ENCODE measurements around the gene ADRM1. TPM values are rescaled to one million over a fixed set of nuclear protein-coding genes. Genes with fewer than 3 reads are reported as not detected.

Gene ADRM1
- total RNA-seq, 2 experiments from 2014 or later, result 110 to 115 TPM

GRCh38 chr20:62306414-62307187, 3.8 kb downstream of the ADRM1 start:
- no peak for ATAC-seq
- peaks cover 38% of the 10 kb centered on the region for H3K36me3 Mint-ChIP-seq (ENCODE audit: low read depth)
- CTCF ChIA-PET, result interaction anchor here (1.0 kb wide), 1 partner anchor 76 kb away, joined by 4 read pairs; no protein-coding TSS in a partner anchor
- DNase-seq, result no peak
- peaks cover 22% of the 10 kb centered on the region for H3K4me1 Mint-ChIP-seq (ENCODE audit: low read depth)
- H3K27me3 Mint-ChIP-seq, result no peaks in the 10 kb centered on the region
- H3K27ac Mint-ChIP-seq, result no peak overlapping the region
- no peak for TF ChIP-seq CTCF (IDR thresholded peaks at IDR 0.05)
- POLR2A ChIA-PET, result interaction anchor here (1.1 to 1.4 kb wide), 3 partner anchors 8 to 84 kb away, joined by 3 to 4 read pairs (median 3); no protein-coding TSS in a partner anchor
- no peaks in the 10 kb centered on the region for H3K9me3 Mint-ChIP-seq
- H3K4me3 Mint-ChIP-seq, result no peak overlapping the region
- intact Hi-C loops (cut with micrococcal nuclease), result no loop called here

GRCh38 chr20:62307226-62308101, 4.7 kb downstream of the ADRM1 start:
- intact Hi-C loops (cut with micrococcal nuclease), result no loop called here
- TF ChIP-seq CTCF (IDR thresholded peaks at IDR 0.05), result no peak
- Mint-ChIP-seq H3K9me3 (no peaks in the 10 kb centered on the region), H3K27ac (no peak overlapping the region), H3K27me3 (no peaks in the 10 kb centered on the region), H3K36me3 (ENCODE audit: low read depth) (peaks cover 38% of the 10 kb centered on the region), H3K4me3 (no peak overlapping the region), H3K4me1 (ENCODE audit: low read depth) (peaks cover 20% of the 10 kb centered on the region)
- ChIA-PET CTCF (no interaction called here), POLR2A (interaction anchor here (1.2 to 1.4 kb wide), 2 partner anchors 7 to 83 kb away, joined by 3 read pairs; no protein-coding TSS in a partner anchor)
- no peak for DNase-seq
- no peak for ATAC-seq

GRCh38 chr20:62308102-62308822, 5.5 kb downstream of the ADRM1 start:
- Mint-ChIP-seq H3K4me1 (ENCODE audit: low read depth) (peaks cover 20% of the 10 kb centered on the region), H3K27me3 (no peaks in the 10 kb centered on the region), H3K27ac (no peak overlapping the region), H3K9me3 (no peaks in the 10 kb centered on the region), H3K4me3 (no peak overlapping the region), H3K36me3 (ENCODE audit: low read depth) (peaks cover 38% of the 10 kb centered on the region)
- ChIA-PET POLR2A (no interaction called here), CTCF (no interaction called here)
- intact Hi-C loops (cut with micrococcal nuclease), result no loop called here
- TF ChIP-seq CTCF (IDR thresholded peaks at IDR 0.05), result no peak
- DNase-seq (no peak), ATAC-seq (no peak)

GRCh38 chr20:62309198-62309944, 6.6 kb downstream of the ADRM1 start:
- H3K9me3 Mint-ChIP-seq, result no peaks in the 10 kb centered on the region
- intact Hi-C loops (cut with micrococcal nuclease), result no loop called here
- H3K36me3 Mint-ChIP-seq (ENCODE audit: low read depth), result peaks cover 28% of the 10 kb centered on the region
- H3K27me3 Mint-ChIP-seq, result no peaks in the 10 kb centered on the region
- ATAC-seq (no peak), DNase-seq (no peak)
- ChIA-PET CTCF (no interaction called here), POLR2A (no interaction called here)
- no peak overlapping the region for H3K4me3 Mint-ChIP-seq
- peaks cover 14% of the 10 kb centered on the region for H3K4me1 Mint-ChIP-seq (ENCODE audit: low read depth)
- no peak for TF ChIP-seq CTCF (IDR thresholded peaks at IDR 0.05)
- H3K27ac Mint-ChIP-seq, result no peak overlapping the region
